ENCODE data around the gene SPOP.

SPOP gene

DNA sequence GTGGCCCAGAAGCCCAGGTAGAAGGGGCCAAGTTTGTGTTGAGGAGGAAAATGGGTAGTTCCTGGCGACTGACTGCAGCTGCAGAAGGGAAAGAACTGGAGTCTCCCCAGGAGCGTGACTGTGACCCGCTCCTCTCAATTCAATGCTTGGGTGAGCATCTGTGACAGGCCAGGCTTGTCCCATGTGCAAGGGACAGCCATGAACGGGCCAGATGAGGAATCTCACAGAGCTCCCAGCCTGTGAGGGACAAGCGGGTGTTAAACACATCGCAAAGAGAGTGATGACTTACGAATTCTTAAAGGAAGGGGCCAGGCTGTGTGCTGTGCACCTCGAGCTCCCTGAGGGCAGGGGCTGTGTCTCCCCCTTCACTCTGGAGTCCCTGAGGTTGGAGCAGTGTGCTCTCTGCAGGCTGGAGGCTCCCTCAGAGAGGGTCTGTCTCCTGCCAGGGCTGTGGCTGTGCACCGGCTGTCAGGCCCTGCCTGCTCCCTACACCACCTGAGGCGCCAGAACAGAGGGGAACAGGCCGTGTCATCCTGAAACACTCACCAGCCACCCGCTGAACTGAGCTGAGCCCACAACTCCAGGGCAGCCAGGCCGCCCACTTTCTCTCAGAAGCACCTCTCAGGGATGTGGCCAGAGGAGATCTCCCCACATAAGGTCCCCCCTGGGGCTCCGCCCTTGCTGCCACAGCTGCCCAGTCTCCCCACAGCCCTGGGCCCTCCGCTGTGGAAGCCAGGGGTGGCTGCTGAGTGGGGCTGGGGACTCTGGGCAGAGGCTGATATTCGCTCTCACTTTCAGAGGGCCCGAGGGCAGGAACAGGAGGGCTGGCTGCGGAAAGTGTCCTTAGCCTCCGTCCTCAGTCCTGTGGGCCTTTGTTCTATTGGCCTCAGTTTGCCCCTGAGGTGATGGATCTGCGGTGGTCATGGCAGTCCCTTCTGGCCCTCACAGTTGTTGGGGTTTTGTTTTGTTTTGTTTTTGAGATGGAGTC, 127.9 kb downstream of the SPOP start:
- DNase-seq (ENCODE audit: low read depth) = no peak

DNA sequence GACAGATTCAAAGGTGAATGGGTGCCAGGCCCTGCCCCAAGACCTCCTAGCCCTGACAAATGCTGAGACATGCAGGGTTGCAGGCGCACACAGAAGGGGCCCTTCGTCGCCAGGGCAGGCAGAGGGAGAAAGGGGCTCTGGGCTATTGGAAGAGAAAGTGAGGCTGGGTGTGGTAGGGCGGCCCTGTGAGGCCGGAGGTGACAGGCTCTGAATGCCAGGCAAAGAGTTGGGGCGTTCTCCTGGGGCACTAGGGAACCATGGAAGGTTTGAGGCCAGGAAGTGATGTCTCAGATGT, 128.6 kb downstream of the SPOP start:
- DNase-seq (ENCODE audit: low read depth) = no peak

All from stimulated activated CD8-positive, alpha-beta memory T cell treated with anti-CD3 and anti-CD28 coated beads, Interleukin-15, amount 100 ng/mL, for 24 hours (primary cell).